ENCODE data around the gene INTU.
"Not testable (repeated sequence)": the region's sequence is repeated elsewhere in the genome, so short reads cannot be mapped to it uniquely, and the experiment has no call there.

The INTU gene

DNA sequence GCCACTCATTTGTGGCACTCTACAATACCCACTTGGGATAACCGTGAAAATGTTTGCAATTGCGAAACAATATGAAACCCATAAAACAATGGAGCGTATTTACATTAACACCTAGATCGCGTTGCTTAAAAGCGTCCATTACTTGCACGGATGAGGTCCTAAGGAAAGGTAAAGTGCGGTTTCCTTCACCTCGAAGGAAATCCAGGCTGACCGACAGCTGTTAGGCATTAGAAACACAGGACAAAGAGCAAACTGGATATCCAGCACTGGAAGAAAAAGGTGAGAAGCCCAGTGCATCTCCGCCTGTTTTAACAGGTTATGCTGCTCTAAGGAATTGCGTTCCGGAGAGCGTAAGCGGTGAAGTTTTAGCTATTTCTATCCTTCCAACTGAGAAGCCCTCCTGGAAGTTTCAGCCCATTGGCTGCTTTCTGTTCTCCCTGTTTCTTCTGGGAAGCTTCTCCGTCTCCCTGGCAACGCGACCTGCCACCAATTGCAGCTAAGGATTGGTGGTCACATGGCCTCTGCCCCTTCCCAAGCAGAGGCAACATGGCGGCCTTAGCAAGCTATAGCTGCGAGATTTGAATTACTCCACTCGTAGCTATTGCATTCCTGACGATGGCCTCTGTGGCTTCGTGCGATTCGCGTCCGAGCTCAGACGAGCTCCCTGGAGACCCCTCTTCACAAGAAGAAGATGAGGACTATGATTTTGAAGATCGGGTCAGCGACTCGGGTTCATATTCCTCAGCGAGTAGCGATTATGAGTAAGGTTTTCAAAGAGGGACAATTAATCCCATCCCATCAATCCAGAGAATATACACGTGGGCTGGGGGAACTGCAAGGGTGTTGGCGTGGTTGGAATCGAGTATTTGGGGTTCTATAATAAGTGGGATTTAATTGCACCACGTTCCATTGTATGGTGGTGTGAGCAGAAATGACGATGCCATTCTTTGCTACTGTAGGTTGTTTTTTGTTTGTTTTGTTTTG, at the start of gene INTU:
Gene INTU (plus strand): TSS at position 538 of the 984 bp plus-strand sequence. CDS start 78 bp downstream, at position 616.
- no peak for DNase-seq (ENCODE audit: low read depth in 3 of 3)

DNA sequence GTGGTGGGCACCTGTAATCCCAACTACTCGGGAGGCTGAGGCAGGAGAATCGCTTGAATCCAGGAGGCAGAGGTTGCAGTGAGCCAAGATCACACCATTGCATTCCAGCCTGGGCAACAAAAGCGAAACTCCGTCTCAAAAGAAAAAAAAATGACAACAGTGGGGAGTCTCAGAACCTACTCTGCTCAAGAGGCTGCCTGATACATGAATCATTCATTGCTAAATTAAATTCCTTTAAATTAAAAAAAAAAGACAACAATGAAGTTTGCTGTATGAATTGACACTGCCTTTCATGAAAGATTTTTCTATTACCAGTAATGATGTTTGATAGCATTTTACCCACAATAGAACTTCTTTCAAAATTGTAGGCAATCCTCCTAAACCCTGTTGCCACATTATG, 46.3 kb upstream of the INTU start:
- not testable (repeated sequence) for DNase-seq (ENCODE audit: low read depth in 3 of 3)

DNA sequence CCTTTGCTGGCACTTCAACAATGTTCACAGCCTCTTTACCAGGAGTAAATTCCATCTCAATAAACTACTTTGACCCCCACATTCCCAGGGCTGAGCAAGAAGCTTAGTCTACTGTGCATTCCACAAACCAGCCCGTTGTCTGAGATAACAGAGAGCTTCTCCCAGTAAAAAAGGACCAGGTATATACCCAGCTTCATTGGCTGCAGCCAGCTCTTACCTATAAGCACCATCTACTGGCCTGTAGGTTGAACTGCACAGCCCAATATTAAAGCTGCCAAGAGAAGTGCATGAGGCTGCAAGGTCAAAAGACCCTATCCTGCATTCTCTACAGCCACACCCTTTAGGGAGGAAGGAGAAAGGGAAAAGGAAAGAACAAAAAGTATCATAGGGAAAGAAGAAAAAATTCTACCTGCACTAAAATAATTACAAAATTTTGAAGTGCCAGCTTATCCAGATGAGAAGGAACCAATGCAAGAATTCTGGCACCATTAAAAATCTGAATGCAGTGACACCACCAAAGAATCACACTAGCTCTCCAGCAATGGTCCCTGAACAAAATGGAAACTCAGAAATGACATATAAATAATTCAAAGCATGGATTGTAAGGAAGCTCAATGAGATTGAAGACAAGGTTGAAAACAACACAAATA, 45.7 kb upstream of the INTU start:
- no peak for DNase-seq (ENCODE audit: low read depth in 3 of 3)

DNA sequence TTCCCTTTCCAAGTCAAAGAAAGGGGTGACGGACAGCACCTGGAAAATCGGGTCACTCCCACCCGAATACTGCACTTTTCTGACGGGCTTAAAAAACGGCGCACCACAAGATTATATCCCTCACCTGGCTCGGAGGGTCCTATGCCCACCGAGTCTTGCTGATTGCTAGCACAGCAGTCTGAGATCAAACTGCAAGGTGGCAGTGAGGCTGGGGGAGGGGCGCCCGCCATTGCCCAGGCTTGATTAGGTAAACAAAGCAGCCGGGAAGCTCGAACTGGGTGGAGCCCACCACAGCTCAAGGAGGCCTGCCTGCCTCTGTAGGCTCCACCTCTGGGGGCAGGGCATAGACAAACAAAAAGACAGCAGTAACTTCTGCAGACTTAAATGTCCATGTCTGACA, 43.6 kb upstream of the INTU start:
- not testable (repeated sequence) for DNase-seq (ENCODE audit: low read depth in 3 of 3)

DNA sequence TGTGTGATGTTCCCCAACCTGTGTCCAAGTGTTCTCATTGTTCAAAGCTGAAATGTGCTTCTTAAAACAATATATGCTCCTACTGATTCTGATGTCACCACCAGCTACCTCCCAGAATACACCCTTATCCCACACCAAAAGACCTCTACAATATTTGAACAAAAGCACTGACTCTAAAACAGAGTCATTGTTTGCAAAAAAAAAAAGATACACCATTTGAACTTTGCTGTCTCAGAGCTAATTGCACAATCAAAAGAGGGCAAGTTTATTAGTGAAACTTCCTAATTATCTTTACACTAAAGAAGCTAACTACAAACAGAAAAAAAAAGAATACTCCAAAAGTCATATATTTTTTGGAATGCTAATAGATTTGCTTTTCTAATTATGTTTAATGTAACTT, 34.1 kb upstream of the INTU start:
- no peak for DNase-seq (ENCODE audit: low read depth in 3 of 3)

DNA sequence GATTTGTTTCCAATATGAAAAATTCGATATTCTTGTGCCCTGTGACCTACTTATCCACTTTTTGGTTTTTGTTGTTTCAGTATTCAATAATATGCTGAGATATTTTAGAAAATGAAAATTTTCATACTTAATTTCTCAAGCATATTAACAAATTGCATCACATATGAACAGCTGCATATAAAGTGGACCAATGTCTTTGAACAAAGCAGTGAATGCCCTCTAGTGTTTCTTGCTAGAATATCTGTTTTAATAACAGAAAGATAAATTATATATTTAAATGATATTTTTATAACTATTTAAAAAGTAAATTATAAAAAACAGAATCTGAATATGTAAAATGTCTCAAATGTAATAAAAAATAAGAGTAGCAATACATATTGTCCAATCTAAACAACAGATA, 31.7 kb upstream of the INTU start:
- DNase-seq (ENCODE audit: low read depth in 3 of 3), result no peak

DNA sequence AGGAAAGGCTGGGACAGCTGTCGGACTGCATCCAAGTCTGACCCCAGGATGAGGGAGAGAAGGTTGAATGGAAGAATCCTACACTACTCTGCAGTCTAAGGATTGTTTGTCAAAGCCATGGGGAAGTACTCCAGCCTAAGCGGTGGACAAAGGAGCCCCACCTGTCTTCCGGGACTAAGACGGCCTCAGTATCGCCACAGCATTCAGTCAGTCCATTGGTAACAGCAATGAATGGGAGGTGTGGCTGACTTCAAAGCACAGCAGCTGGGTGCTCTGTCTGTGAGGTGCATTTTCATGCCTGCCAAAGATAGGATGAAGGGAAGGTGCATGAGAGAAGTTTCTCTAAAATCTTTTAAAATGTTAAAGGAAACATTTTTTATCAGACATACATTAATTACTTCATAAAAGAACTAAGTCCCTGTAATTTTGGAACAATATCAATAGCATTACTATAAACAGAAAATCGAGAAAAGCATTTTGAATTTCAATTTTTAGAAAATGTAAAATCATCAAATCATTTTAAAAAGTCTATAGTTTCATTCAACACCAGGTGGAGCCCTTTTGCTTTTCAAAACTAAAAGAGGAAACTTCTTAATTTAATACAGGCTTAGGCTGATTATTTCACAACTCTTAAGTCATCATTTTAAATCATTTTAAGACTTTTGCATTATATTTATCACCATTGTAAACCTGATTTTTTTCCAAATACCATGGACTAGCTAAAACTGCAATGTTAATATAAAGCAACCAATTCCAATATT, 27.6 kb upstream of the INTU start:
- no peak for DNase-seq (ENCODE audit: low read depth in 3 of 3)

DNA sequence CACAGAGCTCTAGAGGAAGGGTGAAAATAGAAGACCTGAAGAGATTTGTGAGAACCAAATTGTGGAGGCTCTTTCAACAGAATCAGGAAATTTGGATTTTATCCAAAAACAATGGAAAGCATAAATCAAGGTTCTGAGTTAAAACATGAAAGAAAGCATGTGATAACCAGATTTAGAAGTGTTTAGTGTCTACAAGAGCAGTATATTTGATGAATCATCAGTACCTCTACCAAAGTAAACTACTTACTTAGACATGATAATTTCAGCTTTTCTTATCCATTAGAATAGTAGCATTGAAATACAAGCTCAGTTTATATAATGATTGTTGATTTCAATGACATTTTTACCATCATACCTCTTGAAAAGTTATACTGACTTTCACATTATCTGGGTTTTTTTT, 25.9 kb upstream of the INTU start:
- no peak for DNase-seq (ENCODE audit: low read depth in 3 of 3)

DNA sequence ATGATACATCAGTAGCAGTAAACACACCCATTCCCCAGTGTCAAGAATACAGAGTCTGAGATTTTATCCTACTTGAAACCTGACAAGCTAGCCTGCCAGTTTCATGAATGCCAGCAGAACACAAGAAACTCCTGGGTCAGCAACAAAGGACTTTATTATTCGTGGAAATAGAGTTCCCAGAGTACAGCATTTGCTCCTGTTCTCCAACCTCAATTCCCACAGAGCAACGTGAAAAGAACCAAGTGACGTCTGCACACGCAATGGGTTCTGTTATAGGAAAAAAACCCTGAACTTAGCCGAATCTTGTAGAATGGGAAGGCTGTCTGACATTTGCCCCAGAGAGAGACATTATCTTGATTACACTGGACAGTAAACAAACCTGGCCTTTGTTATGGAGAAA, 23.3 kb upstream of the INTU start:
- no peak for DNase-seq (ENCODE audit: low read depth in 3 of 3)

DNA sequence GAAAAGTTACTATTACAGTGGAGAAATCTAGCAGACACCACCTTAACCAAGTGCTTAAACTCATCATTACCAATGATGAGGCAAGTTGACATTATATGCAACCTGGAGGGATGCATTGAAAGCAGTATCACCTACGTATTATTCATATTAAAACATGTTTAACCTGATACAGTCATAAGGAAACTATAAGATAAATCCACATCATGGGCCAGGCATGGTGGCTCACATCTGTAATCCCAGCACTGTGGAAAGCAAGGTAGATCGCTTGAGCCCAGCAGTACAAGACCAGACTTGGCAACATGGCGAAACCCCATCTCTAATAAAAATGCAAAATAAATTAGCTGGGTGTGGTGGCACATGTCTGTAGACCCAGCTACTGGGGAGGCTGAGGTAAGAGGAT, 22.3 kb upstream of the INTU start:
- no peak for DNase-seq (ENCODE audit: low read depth in 3 of 3)

DNA sequence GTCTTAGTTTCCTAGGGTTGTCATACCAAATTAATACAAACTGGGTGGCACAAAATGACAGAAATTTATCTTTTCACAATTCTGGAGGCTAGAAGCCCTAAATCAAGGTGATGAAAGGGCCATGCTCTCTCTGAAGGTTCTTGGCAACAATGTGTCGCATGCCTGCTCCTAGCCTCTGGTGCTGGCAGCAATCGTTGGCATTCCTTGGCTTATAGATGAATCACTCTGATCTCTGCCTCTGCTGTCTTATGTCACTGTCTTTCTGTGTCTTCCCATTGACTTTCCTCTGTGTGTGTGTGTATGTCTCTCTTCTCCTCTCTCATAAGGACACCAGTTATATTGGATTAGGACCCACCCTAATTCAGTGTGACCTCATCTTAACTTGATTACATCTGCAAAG, 15.9 kb upstream of the INTU start:
- no peak for DNase-seq (ENCODE audit: low read depth in 3 of 3)

DNA sequence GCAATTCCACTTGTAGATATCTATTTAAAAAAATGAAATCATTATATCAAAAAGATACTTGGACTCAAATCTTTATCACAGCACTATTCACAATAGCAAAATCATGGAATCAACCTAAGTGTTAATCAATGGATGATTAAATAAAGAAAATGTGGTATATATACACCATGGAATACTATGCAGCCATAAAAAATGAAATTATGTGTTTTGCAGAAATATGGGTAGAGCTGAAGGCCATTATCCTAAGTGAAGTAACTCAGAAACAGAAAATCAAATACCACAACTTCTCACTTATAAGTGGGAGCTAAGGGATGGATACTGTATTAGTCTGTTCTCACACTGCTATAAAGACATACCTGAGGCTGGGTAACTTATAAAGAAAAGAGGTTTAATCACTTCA, 14.3 kb upstream of the INTU start:
- DNase-seq (ENCODE audit: low read depth in 3 of 3), result no peak

DNA sequence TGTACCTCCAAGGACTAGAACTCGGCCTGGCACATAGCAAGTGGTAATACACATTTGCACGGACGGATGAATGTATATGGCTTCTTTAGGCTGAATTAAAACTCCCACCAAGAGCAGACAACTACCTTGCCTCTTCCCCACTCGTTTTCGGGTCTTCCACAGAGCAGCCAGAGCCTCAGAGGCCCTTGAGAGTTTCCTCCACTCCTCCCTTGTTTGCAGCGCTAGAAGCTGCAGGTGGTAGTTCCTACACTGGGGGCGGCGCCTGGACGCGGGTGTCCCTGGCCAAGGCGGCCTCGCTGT, 10.2 kb upstream of the INTU start:
- DNase-seq (ENCODE audit: low read depth in 3 of 3), result no peak

DNA sequence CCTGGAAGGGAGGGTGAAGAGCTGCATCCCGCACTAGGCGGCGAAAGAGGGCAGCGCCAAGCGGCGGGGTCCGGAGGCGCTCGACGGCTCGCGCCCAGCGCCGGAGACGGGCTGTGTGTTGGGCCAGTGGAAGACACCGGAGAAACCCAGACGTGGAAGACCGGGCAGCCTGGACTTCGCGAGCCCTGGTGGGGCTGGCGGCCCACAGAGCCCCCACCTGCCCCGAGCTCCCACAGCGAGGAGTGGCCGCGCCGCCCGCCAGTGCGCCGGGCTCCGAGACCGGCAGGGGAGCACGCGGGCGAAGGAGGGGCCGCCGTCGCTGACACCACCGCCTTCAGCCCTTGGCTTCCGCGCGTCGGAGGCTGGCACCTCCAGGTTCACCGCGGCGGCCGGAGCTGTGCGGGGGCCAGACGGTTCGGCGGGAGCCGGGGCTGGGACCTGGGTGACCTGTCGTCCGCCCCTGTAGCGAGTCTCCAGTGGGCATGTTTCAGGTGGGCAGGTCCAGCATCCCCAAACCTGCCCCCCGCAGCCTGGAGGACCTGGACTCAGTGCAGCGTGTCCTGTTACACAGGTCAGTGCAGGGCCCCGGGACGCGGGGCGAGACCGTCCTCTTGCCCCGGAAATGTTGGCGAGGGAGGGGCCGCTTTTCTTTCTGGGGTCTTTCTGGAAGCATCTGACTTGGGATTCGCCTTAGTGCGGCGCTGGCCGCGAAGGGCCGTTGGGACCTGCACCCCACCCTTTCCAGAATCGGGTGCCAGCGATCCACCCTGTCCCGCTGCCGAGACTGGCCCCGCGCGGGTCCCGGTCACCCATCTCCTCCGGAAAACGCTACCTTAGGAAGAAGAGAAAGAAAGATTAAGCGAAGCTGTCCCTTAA, 9.6 kb upstream of the INTU start:
- DNase-seq (ENCODE audit: low read depth in 3 of 3), result no peak

DNA sequence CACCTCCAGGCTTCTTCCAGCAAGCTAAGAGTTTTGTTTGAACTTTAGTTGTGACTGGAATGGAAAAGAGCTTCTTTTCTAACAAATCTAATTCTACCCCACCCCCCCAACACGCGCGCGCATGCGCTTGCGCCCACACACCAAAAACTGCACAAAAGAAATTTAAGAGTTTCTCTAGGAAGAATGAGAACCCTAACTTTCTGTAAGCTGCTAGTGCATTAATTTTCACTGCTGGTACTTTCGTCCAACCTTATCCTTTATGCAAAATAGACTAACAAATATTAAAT, 9.0 kb upstream of the INTU start:
- DNase-seq (ENCODE audit: low read depth in 3 of 3), result no peak

DNA sequence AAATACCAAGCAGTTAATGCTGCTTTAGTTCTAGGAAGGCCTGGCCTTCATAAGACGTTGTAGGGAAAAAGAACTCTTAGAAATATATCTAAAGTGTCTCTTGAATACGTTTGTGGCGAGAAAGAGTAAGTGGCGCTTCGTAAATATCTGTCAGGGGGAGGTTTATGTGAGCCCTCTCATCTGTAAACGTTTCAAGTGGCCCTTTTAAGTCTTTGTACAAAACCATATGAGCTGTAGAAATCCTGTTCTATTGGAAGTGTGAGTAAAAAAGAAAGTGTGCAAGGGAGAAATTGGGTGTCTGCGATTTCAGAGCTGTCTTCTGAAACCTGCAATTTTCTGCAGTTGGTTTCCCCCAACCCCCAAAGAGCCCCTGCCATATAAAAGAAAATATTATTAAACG, 8.6 kb upstream of the INTU start:
- DNase-seq (ENCODE audit: low read depth in 3 of 3), result no peak

DNA sequence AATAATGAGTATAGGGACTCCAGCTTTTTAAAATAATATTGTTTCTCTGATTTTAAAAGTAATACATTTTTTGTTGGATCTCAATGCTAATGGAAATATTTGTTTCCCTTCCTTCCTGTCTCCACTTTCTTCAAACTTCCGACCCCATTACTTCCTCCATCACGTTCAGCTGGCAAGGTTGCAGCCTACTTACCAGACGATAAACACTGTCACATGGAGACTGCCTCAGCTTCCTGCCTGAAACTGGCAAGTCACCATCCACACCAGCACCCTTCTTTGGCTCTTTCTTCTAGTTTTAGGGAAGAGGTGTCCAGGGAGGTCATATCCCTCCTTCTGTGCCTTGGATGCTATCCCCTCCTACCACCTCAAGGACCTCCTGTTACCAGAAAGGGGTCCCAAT, 3.4 kb upstream of the INTU start:
- no peak for DNase-seq (ENCODE audit: low read depth in 3 of 3)

DNA sequence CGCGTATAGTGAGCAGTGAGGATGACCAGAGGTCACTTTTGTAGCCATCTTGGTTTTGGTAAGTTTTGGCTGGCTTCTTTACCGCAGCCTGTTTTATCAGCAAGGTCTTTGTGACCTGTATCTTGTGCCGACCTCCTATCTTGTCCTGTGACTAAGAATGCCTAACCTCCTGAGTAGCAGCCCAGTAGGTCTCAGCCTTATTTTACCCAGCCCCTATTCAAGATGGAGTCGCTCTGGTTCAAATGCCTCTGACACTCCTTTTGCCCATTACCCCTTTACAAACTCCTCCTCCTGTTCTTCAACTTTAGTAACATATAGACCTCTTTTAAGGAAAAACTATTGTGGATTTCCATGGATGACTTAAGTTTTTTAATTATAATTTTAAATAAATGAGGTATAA, 2.6 kb upstream of the INTU start:
- no peak for DNase-seq (ENCODE audit: low read depth in 3 of 3)

DNA sequence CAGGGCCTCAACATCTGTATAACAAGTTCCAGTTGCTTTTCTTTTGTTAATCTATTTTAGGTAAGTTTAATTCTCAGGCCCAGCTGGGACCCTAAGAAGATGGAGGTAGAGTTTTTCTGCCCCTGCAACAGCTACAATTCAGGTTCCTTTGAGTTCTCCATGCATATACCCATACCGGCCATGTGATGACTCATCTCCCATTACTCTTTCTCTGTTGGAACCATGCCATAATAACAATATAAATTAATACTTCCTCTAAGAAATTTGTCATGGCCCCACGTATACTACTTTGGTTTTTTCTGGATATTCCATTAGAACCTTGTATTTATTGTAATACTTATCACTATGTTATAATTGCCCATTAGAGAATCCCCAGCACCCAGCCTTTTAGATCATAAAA, 1.3 kb upstream of the INTU start:
- no peak for DNase-seq (ENCODE audit: low read depth in 3 of 3)

DNA sequence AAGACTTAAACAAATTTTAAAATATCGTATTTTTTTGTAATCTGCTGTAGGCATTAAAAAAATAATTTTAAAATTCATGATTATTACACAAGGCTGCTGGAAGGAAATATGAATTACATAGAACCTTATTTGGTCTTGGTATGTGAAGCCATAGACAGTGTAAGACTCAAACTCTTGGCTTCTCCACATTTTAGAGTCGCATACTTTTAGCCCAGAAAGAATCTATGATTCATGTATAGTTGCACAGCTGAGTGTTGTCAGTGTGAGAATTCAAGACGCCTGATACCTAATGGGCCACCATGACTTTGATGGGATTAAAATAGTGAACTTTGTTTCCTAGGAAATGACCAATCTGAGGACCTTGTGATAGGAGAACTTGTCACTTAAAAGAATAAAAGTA, 1.4 kb downstream of the INTU start:
- DNase-seq (ENCODE audit: low read depth in 3 of 3), result no peak

DNA sequence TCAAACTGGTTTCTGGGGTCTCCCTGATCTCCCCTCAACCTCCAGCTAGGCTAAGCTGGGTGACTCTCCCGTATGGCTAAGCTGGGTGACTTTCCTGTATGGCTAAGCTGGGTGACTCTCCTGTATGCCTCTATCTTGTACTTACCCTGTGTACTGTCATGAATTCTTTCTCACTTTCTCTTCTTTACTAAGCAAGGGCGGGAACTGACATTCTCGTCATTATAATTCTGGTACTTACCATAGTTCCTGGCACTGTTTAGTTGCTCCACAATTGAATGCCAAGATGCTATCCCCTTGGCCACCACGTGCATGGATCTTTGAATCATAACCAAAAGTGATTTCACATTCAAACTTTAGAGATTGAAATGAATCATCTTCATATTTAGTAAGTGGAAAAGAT, 8.8 kb downstream of the INTU start:
- no peak for DNase-seq (ENCODE audit: low read depth in 3 of 3)

DNA sequence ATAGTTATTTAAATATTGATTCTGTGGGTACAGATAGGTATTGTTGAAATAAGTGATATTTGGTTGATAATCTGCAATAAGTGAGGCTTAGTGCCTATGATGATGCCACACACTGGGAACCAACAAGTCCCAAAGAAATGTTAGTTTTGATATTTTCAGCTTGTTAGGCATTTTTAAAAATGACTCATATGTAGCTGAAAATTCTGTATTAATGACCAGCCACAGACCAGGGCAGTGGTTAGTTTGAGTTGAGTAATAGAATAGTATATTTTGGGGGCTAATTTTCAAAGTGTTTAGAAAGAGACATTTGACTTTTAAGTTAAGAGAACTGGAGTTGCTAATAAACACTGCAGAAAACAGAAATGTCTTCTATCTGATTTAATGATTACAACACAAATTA, 9.4 kb downstream of the INTU start:
- no peak for DNase-seq (ENCODE audit: low read depth in 3 of 3)

Measured in stimulated activated CD4-positive, alpha-beta T cell treated with anti-CD3 and anti-CD28 coated beads, TNF-alpha, amount 100 ng/mL, for 4 hours (primary cell).